AG08395 (cell line): Measurements from ENCODE around the gene DENND1A.
"Not testable (repeated sequence)": the region's sequence is repeated elsewhere in the genome, so short reads cannot be mapped to it uniquely, and the experiment has no call there.

ENCODE experiments used
- DNase-seq: peaks from one replicate; pipeline ENCODE4 v3.0.0; 2012; ENCODE audit warnings: mixed read lengths, low spot score

DENND1A gene

DNA sequence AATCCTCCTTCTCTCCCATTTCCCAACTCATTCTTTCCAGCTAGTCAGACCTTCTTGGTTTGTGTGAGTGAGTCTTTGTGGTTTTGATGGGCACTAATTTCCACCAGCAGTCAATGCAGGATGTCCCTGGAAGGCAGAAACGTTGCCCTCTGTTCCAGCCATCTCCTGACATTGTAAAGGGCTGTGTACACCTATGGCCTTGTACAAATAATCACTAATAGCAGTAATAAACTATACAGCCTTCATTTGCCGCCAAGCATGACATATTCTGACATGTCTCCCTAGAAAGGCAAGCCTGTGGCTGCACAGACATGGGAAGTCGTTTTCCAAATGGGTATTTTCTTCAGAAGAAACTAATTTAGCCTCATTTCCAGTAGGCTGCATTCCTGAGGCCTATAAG, 18.4 kb upstream of the DENND1A start:
- DNase-seq, result no peak

DNA sequence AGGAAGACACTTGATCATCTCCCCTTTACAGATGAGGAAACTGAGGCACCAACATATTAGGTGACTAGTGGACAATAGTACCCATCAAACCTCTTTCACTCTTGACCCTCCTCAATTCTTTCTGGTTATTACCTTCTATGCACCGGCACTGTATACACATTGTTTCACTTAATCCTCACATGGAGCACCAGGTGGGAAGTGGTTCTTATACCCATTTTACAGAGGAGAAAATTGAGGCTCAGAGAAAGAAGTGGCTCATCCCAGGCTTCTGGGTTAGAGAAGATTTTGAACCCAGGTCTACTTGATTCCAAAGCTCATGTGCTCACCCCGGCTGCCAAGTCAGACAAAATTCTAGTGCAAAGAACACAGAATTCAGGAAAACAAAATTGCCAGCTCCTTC, 17.4 kb upstream of the DENND1A start:
- no peak for DNase-seq

DNA sequence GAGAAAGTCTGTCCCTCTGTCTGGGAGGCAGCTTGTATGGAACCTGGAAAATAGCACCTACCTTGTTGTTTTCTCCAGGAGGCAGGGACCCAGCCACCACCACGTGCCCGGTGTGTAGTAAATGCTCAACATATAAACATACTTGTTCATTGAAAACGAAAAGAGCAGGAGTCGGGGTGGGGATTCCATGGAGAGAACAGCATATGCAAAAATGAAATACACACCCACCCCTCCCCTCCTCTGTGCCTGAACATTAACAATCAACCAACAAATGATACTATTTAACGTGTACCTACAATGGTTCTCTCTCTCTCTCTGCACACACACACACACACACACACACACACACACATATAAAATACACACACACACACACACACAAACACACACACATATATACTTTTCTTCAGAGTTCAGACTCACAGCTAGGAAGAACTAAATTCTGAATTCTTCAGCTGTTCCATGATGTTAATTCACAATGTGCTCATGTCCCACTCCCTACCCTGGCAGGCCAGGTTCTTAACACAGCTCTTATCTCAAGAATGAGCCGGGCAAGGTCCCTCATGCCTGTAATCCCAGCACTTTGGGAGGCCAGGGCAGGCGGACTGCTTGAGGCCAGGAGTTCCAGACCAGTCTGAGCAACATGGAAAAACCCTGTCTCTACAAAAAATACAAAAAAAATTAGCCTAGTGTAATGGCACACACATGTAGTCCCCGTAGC, 16.3 kb upstream of the DENND1A start:
- no peak for DNase-seq

DNA sequence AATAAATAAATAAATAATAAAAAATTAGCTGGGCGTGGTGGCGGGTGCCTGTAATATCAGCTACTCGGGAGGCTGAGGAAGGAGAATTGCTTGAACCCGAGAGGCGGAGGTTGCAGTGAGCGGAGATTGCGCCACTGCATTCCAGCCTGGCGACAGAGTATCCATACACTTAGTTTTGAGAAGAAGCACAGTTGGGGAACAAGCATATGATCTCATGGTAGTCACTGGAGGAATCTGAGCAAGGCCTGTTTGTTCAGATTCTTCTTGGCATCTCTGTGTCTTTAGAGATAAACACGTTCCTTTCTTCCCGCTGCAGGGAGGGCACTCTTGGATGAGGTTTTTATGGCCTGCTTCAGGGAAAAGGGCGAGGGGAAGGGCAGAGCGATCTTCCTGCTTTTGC, 15.6 kb upstream of the DENND1A start:
- no peak for DNase-seq

DNA sequence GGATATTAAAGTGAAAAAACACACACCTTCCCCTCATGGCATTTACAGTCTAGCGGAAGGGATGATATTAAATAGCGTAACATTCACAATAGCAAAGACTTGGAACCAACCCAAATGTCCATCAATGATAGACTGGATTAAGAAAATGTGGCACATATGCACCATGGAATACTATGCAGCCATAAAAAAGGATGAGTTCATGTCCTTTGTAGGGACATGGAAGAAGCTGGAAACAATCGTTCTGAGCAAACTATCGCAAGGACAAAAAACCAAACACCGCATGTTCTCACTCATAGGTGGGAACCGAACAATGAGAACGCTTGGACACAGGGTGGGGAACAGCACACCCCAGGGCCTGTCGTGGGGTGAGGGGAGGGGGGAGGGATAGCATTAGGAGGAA, 14.5 kb upstream of the DENND1A start:
- DNase-seq, result not testable (repeated sequence)

DNA sequence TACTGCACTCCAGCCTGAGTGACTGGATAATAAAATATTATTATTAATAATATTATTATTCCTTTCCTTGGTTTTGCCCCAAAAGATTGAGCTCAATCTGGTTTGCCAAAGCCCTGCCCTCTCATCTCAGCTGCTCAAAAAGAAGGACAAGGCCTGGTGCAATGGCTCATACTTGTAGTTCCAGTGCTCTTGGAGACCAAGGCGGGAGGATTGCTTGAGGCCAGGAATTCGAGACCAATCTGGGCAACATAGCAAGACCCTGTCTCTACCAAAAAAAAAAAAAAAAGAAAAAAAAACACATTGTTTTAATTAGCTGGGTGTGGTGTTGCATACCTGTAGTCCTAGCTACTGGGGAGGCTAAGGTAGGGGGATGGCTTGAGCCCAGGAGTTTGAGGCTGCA, 13.7 kb upstream of the DENND1A start:
- no peak for DNase-seq

DNA sequence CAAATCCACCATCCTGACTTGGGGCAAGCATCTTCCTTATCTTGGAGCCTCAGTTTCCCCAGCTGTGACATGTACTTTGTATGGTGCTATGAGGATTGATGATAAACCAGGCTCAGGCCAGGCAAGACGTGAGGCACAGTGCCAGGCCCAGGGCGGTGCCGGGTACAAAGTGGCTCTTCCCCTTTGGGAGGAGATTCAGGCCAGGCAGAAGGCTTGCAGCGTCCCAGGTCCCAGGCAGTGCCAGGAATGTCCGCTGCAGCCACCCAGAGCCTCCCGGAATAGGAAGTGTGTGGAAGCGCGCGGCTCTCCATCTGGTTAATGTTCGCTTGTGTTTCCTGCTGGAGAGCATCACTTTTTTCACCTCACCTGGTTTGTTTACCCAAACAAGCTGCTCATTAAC, 12.6 kb upstream of the DENND1A start:
- DNase-seq, result no peak

DNA sequence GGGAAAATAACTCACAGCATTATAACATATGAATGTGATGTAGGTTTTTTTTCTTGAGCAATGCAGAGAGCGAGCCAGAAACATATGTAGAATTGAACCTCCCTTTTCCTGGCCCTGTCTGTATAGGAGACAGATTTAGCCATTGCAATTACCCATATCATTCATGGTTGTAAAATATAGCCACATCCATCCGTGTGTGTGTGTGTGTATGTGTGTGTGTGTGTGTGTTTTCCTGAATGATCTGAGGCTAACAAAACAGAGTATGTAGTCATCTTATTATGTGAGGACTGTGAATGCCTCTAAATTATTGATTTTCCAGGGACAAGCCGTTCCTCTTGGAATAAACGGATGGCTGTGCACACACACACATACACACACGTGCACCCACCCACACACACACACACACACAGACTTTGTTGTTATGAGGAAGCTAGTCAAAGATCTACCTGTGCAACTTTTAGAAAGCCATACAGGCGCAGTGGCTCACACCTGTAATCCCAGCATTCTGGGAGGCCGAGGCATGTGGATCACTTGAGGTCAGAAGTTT, 11.7 kb upstream of the DENND1A start:
- DNase-seq, result no peak

DNA sequence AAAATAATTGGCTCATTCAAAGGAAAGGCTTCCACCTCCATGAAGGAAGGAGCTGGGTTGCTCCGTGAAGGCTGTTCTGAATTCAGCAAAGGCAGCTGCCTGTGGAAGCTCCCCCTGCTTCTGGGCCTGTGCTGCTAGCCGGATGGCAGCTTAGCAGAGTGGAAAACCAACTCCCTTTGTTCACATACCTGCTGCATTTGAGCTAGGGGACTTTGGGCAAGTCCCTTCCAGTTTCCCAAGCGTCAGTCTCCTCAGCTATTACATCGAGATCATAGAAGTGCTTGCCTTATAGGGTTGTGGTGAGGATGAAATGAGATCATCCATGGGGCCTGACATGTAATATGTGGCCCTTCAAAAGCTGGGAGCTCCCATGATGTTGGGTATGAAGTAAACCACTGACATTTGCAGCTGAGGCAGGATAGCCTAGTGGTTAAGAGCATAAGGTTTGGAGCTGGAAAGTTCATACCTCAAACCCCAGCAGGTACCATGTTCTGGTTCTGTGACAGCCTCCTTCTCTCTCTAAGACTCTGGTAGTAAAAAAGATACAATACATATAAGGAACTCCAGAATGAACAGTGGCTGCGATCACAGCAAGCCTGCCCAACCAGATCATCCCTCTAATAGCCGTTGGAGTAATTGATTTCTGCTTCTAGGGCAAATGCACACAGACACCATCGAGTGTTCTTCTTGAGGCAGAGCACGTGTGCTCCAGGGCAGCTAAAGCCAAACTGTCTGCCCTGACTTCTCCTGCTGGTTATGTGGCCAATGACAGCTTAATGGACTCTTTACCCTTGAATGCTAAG, 11.0 kb upstream of the DENND1A start:
- DNase-seq, result no peak

DNA sequence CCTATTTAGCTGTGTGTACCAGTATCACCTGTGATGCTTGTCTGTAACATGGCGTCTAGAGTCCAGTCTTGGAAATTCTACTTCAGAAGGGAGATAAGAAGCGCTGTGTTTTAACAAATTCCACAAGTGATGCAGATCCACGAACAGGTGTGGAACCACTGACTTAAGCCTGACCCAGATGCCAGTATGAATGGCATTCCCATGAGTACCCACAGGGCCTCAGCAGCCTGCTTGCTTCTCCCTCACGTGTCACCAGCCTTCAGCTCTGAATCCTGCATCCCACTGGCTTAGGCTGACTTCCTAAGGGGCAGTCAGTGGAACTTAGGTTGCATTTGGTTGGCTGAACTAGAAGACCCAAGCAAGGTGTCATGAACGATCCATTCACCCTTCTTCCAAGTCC, 8.5 kb upstream of the DENND1A start:
- DNase-seq, result no peak

DNA sequence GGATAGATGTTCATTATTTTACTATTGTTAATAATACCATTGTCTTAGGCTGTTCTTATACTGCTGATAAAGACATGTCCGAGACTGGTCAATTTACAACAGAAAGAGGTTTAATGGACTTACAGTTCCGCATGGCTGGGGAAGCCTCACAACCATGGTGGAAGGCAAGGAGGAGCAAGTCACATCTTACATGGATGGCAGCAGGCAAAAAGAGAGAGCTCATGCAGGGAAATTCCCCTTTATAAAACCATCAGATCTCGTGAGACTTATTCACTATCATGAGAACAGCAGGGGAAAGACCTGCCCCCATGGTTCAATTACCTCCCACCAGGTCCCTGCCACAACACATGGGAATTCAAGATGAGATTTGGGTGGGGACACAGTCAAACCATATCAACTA, 6.6 kb upstream of the DENND1A start:
- DNase-seq, result not testable (repeated sequence)

DNA sequence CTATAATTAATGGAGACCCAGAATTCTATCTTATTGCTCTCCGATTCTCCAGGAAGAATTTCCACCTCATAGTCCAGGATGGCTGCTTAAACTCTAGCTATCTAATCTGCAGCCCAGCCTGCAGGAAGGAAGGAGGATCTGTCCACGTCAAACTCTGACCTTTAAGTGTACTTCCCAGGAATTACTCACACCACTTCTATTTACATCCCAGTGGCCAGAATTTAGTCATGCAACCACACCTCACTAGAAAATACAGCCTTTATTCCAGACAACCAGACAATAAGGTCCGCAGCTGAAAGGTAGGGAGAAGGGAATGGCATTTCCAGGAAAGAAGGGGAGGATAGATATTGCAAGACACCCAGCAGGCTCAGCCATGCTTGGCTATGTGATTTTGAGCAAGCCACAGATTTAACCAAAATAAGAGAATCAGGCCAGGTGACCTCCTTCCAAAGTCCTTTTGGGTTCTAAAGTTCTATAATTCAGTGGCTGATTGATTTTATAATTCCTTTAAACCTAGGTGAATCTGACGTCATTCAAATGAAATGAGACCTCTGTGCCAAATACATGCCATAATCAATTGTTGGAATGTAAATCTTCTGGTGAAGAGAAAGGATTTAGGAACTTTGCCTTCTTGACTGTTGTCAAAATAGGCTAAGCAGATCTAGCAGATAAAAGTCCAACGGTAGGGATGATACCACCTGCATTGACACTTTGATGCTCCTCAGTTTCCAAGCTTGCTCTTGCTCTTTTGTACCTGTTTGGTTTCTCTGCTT, 3.7 kb upstream of the DENND1A start:
- peak; percentile 24 for DNase-seq

DNA sequence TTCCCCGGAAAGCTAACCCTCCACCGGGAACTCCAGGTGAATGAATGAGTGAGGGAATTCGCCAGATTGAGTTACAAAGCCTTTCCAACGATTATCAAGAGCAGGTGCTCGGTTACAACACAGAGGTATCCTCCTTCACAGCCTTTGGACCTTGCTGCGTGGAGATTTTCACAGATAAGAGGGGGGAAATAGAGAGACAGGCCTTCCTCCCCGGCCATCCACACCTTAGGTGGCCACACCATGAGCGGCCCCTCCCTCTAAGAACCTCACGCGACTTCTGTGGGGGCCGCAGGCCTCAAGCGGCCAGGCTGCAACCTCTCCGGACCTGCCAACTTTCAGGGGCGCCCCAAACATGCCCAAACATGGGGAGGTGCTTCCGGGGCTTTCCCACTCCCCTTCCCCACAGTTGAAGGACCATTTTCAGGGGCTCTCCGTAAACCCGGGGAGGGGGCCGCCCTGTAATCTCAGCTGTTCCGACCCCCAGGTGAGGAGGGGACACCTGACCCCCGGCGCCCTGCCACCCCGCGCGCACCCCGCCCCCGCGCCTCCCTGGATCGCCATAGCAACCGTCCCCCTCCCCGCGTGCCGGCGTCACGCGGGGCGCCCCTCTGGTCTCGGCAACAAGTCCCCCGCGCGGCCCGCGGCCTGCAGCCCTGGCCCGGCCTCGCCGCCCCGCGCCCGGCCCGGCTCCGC, 603 bp downstream of the DENND1A start:
- DNase-seq, result no peak

DNA sequence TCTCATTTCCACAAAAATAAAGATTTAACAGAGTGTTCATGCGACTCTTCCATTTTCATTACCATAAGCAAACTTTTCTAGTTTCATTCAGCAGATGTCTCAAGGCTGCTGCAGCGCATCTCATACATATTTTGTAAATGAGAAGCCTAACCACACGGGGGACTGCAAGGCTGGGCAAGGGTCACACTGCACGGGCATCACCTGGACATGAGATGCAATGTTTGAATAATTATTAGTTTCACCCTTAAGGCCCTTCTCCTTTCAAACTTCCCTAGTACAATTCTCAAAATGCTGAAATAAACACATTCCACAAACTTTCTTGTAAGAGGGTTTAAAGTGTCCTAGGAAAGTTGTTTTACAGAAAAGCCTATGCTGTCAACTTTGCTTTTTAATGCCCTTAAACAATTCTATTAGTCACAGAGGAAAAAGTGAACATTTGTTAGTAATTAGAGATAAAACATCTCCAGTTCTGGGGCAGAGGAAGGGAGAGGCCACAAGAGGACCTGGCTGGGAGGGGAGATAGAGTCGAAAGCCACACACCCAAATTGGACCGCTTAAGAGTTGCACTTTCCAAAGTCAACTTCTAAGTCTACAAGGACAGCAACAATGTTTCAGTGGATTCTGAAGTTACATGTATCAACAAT, 1.3 kb downstream of the DENND1A start:
- peak; percentile 59 for DNase-seq

DNA sequence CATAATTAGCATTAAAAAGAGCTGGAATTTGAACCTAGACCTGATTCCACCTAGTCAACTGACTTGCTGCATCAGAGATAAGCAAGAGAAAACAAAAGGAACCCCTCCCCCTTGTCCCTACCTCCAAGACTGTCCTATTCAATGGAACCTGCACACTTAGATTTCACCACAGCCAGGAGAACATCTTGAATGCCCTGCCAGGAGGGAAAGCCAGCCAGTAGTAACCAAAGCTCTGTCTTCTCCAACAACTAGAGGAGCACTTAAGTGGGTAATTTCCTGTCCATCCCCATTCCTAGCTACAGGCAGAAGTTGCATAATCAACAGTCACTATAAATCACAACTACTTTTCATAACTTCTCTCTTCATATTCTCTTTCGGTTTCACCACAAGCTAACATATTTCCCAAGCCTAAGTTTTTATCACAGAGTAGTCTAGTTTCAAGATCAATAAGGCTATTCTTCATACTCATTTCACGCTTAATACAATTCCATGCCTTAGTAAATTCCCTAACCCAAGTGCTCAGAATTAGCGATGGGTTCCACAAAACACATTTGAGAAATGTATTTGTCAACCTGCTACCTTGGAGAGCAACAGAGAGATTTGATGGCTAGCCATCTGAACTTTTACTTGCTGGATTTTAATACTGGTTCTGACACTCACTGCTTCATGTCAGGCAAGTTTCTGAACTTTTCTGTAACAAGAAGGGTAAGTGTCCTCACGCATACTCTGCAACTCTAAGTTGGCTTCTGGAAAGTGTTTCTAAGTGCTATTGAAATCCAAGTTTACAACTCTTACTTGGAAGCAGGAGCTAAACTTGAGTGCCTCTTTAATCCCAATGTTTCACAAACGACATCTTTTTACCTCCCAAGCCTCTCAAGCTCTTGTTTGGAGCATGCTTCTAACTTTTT, 2.0 kb downstream of the DENND1A start:
- DNase-seq, result peak; percentile 36

DNA sequence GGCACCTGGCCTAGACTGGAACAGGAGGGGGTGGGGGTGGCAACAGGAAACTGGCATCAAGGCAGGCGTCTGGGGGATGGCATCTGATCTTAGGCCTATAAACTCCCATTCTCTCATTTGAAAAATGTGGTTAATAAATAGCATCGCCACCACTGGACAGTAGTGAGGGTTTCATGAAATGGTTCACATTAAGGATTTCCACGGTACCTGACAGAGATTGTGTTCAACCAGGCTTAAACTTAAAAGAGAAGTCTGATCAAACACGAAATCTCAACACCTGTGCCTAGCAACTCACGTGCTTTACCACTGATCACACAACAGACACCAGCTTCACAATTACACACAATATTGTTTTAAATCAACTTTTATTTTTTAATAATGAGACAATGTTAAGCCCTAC, 3.0 kb downstream of the DENND1A start:
- no peak for DNase-seq

DNA sequence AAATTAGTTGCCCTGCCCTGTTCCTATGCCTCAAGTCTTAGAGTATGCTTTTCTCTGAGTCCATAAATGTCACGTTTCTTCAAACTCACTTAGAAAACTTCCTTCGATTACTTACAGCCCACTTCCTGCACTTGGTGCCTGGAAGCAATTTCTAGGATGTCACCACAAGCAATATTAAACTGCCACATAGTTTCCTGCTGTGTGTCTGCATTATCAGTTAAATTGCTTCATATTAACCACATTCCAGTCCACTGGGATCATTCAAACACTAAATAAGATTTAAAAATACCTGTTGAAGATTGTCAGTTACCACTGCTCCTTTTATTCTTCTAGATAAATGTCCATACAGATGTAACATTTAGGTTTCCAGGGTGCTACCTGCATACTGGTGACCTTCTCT, 4.1 kb downstream of the DENND1A start:
- peak; percentile 22 for DNase-seq

DNA sequence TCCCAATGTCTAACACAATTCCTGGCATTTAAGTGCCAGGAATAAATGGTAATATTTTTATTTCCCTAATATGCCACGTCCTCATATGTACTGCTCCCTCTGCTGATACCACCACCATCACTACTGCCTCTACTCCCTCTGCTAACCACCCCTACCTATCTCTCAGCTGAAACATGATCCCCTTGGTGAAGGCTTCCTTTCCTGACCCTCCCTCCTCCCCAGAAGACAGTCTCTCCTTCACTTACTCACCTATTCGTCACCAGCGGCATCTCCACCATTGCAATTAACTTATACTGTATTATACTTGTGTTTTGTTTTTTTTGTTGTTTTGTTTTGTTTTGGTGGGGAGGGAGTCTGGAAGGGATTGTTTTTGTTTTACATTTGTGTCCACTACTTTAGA, 4.8 kb downstream of the DENND1A start:
- DNase-seq, result no peak

DNA sequence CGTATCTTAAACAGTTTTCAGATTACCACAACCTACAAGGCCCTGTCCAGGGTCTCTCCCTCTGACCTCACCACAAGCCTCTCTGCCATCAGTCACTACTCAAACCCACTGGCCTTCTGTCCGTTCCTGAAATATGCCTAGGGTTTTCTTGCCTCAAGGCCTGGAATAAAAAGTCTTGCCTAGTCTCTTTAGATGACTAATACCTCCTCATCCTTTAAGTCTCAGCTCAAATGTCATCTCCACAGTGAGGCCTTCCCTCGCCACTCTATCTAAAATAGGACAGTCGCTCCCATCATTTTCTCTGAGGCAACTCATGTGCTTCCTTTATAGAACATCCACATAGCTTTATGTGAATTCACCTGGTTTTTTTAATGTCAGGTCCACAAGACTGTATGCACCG, 5.2 kb downstream of the DENND1A start:
- DNase-seq, result no peak

DNA sequence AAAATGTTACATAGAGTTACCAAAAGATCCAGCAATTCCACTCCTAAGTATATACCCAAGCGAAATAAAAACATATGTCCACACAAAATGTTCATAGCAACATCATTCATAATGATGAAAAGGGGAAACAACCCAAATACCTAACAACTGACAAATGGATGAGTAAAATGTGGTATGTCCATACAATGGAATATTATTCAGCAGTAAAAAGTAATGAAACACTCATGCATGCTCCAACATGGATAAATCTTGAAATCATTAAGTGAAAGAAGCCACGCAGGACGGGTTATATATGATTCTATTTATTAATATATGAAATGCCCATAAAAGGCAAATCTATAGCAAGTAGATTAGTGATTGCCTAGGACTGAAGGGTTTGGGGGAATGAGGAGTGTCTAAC, 6.0 kb downstream of the DENND1A start:
- DNase-seq, result no peak
